Fibroblast of skin of back (primary cell): Measurements from ENCODE around the gene LSM7.

Source experiments
- DNase-seq: peaks from one replicate; pipeline ENCODE4 v3.0.0-alpha.2; 2013

The LSM7 gene

GRCh38 chr19:2275588-2276428 lies 52.6 kb downstream of the LSM7 start:
- DNase-seq, result no peak

GRCh38 chr19:2274931-2275535 lies 53.4 kb downstream of the LSM7 start:
- DNase-seq, result peak; percentile 73

DNA sequence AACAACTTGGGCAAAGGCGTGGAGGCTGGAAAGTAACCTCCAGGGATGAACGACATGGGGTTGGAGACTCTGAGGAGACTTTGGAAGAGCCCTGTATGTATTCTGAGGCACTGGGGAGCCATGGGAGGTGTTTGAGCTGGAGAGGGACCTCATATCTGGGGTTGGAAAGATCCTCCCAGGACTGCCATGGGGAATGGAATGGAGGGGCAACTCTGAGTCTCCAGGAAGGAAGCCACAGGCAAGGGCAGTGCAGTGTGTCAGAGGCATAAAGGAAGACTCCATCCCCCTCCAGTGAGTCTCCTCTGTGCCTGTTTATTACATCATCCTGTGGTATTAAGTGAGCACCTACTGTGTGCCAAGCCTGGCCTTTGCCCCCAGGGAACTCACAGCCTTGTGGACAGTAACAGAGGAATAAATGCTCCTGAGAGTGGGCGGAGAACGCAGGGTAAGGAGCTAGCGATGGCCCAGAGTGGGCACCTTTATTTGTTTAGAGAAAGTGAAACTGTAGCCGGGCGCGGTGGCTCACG lies 54.1 kb downstream of the LSM7 start:
- no peak for DNase-seq

- DNase-seq, result peak; percentile 78
Observed at GRCh38 chr19:2273356-2274184, 54.8 kb downstream of the LSM7 start.
